OCI-LY1 (cell line): ENCODE data around the gene C1orf35.

ENCODE experiments used
- CTCF ChIP-seq: fragments of 200-600 bp; sonication (generic), shearing (Covaris generic); IDR thresholded peaks from 2 replicates; pipeline ENCODE4 v1.5.1; 2017; ENCODE audit warnings: mild to moderate bottlenecking, antibody characterized with exemption, low read length, moderate library complexity, mixed read lengths
- EZH2 ChIP-seq: fragments of 200-600 bp; sonication (generic), shearing (Covaris generic); IDR thresholded peaks from 2 replicates; pipeline ENCODE4 v1.8.0; 2017; ENCODE audit warnings: borderline replicate concordance, mixed run types, mild to moderate bottlenecking, antibody characterized with exemption, low read length, moderate library complexity, mixed read lengths

- TF ChIP-seq CTCF (no peak), EZH2 (no peak)
Observed at GRCh38 chr1:228112167-228112566, 9.0 kb upstream of the C1orf35 start.
